ENCODE results near the gene TMEM62.
"Not testable (repeated sequence)": the region's sequence is repeated elsewhere in the genome, so short reads cannot be mapped to it uniquely, and the experiment has no call there.

The TMEM62 gene

DNA sequence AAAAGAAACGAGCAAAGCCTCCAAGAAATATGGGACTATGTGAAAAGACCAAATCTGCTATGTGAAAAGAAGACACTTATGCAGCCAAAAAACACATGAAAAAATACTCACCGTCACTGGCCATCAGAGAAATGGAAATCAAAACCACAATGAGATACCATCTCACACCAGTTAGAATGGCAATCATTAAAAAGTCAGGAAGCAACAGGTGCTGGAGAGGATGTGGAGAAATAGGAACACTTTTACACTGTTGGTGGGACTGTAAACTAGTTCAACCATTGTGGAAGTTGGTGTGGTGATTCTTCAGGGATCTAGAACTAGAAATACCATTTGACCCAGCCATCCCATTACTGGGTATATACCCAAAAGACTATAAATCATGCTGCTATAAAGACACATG, 43.8 kb downstream of the TMEM62 start:
- not testable (repeated sequence) for DNase-seq (ENCODE audit: low read depth, low spot score)

GRCh38 chr15:43183270-43183669, 49.9 kb downstream of the TMEM62 start:
- no peak for DNase-seq (ENCODE audit: low read depth, low spot score)

- DNase-seq (ENCODE audit: low read depth, low spot score) = no peak
Observed at GRCh38 chr15:43184407-43185124, 51.2 kb downstream of the TMEM62 start.

DNA sequence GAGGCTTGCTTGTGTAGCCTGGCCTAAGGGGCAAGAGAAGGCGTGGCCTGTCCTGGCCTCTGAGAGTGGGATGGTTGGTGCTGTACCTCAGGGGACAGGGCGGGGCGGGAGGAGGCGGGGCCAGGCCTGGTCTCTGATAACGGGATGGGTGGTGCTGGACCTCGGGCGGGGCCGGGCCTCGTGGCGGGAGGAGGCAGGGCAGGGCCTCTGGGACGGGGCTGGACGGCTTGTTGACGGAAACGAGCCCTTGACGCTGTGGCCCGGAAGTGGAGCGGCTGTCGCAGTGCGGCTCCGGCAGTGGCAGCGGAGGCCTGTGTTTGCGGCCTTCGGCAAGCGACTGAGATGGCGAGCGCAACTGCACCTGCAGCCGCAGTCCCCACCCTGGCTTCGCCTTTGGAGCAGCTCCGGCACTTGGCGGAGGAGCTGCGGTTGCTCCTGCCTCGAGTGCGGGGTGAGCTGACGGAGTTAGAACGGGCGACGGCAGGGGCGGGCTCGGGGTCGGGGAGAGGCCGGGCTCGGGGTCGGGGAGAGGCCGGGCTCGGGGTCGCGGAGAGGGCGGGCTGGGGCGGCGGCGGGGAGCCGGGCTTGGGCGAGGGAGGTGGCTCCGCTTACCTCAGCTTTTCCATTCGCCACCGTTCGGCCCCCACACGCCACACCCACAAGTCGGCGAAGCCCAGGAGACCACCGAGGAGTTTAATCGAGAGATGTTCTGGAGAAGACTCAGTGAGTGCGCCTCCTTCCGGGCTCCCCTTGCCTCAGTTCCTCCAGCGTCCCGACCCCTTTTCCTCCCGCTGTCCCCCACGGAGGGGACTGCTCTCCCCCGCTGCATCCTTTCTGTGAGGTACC, 52.0 kb downstream of the TMEM62 start, which contains the start of gene CCNDBP1:
Gene CCNDBP1, plus strand, starts transcription at position 247 of the 846 bp plus-strand sequence. Its CDS starts 96 bp downstream, at position 343.
- DNase-seq (ENCODE audit: low read depth, low spot score) = peak; percentile 75

DNA sequence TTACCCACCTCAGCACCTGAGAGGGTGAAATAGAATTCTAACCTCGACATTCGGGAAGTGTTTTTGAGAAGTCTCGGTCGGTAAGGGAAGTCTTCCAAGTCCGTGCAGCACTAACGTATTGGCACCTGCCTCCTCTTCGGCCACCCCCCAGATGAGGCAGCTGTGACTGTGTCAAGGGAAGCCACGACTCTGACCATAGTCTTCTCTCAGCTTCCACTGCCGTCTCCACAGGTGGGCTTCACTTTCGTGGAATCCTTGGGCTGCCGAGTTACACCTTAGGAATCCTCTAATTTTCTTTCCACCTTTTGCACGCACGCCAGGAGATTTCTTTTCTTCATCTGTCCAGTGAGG, 52.6 kb downstream of the TMEM62 start:
- DNase-seq (ENCODE audit: low read depth, low spot score) = no peak

DNA sequence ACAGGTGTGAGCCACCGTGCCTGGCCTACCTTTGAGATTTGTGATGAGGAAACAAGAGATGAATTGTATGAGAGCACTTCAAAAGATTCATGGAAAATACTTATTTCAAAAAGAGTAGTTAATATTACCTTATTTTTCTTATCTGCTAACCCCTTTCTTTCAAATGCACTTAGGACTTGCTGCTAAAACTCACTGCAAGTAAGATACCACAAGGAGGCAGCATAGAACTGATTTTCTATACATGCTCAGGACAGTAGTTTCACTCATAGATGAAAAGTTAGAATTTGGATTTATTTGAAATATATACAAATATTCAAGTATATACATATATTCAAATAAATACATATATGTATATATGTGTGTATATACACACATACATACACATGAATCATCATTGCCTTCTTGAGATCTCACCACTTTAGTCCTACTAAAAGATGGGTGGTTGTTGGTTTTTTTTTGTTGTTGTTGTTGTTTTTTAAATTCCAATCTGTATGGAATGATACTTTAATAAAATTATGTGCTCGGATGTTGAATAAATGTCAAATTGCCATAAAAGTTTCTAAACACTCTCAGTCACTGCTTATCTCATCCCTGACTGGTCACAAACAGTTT, 54.3 kb downstream of the TMEM62 start:
- DNase-seq (ENCODE audit: low read depth, low spot score) = no peak

GRCh38 chr15:43189296-43189695, 55.9 kb downstream of the TMEM62 start:
- DNase-seq (ENCODE audit: low read depth, low spot score) = no peak

DNA sequence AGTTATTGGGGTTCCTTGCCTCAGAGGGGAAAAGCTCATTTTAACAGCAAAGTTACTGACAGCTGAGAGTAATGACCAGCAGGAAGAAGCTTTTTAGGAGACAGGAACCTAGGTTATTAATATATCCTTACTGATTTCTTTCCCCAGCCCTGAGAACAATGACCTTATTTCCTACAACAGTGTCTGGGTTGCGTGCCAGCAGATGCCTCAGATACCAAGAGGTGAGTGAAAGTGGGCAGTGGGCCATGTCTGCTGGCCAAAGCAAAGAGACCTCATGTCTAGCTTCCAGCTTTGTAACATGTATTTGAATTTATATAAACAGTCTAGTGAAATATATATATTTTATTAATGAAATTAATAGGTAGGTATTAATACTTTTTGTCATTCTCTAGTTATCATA, 56.8 kb downstream of the TMEM62 start:
- DNase-seq (ENCODE audit: low read depth, low spot score) = no peak

- no peak for DNase-seq (ENCODE audit: low read depth, low spot score)
Observed at GRCh38 chr15:43193710-43194109, 60.3 kb downstream of the TMEM62 start.

GRCh38 chr15:43194795-43195194, 61.4 kb downstream of the TMEM62 start:
- no peak for DNase-seq (ENCODE audit: low read depth, low spot score)

DNA sequence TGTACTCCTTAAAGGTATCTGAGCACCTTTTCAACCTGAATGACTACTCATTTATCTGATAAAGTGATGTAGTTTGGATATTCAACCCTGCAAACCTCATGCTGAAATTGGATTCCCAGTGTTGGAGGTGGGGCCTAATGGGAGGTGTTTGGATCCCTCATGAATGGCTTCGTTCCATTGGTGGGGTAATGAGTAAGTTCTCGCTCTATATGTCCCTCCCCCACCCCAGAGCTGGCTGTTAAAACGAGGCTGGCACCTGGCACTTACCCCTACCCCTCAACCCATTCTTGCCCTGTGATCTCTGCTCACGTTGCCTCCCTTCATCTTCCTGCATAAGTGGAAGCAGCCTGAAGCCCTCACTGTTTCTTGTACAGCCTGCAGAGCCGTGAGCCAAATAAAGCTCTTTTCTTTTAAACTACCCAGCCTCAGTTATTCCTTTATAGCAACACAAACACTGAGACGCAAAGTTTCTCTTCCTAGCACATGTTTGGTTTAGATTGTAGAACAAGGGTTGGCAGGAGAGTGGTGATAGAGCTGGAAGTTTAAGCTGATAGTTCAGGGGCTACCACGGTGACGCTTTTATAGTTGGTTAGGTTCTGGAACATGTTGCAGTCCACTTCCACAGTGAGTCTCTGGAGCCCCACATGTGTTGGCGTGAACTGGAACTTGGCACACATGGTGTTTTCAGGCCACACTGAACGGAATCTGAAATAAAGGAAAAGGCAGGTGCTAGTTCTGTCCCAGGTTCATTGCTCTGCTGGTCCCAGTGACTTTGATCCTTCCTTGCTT, 63.6 kb downstream of the TMEM62 start:
- DNase-seq (ENCODE audit: low read depth, low spot score) = no peak

GRCh38 chr15:43197773-43198172, 64.4 kb downstream of the TMEM62 start:
- DNase-seq (ENCODE audit: low read depth, low spot score) = not testable (repeated sequence)

DNA sequence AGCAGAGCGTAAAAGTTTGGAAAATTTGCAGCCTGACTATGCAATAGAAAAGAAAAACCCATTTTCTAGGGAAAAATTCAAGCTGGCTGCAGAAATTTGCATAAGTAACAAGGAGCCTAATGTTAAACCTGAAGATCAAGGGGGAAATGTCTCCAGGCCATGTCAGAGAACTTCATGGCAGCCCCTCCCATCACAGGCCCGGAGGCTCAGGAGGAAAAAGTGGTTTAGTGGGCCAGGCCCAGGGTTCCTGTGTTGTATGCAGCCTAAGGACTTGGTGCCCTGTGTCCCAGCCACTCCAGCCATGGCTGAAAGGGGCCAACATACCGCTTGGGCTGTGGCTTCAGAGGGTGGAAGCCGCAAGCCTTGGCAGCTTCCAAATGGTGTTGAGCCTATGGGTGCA, 65.2 kb downstream of the TMEM62 start:
- not testable (repeated sequence) for DNase-seq (ENCODE audit: low read depth, low spot score)

DNA sequence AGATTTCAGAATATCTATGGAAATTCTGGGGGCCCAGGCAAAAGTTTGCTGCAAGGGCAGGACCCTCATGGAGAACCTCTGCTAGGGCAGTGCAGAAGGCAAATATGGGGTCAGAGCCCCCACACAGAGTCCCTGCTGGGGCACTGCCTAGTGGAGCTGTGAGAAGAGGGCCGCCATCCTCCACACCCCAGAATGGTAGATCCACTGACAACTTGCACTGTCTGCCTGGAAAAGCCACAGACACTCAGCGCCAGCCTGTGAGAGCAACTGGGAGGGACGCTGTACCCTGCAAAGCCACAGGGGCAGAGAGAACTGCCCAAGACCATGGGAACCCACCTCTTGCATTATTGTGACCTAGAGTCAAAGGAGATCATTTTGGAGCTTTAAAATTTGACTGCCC, 65.6 kb downstream of the TMEM62 start:
- no peak for DNase-seq (ENCODE audit: low read depth, low spot score)

GRCh38 chr15:43199945-43200488, 66.6 kb downstream of the TMEM62 start:
- no peak for DNase-seq (ENCODE audit: low read depth, low spot score)

DNA sequence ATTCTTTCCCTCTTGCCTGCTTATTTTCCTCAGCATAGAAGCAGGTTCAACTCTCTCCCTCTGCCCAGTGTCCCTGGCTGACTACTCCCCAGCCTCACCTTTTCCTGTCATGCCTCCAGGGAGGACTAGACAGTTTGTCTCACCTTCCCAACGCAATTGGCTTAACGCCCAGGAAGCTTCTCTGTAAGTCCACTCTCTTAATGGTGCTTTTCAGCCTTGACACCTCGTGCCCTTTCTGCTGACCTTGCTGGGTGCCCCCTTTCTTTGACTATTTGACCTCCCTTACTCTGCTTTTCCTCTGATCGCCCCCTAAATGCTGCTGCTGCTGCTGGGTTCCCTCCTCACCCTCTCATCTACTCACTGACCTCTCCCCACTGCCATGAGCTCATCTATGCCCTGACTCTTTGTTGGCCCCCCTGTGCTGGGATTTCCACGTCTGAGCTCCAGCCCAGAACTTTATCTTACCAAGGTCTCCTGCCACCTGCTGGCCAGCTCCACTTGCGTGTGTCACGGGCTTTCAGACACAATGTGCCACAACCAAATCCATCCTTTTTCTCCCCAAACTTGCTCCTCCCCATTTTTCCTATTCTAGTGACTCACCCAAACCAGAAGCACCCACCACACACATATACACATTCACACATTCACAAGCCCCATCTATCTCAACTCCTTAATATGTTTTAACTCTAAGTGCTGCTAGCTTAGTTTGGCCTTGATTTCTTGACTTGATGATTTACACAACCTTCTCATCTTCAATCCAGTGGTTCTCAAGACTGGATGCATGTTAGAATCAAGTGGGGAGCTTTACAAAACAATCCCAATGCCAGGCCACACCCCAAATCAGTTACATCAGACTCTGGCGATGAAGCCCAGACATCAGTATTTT, 70.9 kb downstream of the TMEM62 start:
- no peak for DNase-seq (ENCODE audit: low read depth, low spot score)

- no peak for DNase-seq (ENCODE audit: low read depth, low spot score)
Observed at GRCh38 chr15:43206054-43206453, 72.7 kb downstream of the TMEM62 start.

DNA sequence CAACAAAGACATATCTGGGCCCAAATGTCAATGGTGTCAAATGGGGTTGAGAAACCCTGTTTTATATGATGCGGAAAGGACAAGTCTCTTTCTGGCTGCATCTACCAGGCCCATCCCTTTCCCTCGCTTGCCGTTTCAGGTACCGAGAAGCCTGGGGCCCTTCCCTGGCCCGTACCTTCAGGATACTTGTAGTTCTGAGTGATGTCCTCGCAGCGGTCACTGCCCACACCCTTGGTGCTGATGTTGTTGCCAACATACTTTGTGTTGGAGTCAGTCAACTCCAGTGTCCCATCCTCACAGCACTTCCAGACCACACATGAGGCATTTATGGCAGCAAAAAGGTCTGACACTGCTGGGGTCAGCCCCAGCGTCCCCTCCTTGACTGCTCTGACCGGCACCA, 73.6 kb downstream of the TMEM62 start:
- DNase-seq (ENCODE audit: low read depth, low spot score) = no peak

- no peak for DNase-seq (ENCODE audit: low read depth, low spot score)
Observed at GRCh38 chr15:43208052-43209002, 74.9 kb downstream of the TMEM62 start.
